Spinal cord (tissue), 10 donors: Measurements from ENCODE around the gene SLC29A2. TPM values are rescaled to one million over a fixed set of nuclear protein-coding genes. Genes with fewer than 3 reads are reported as not detected.
"Not testable (repeated sequence)": the region's sequence is repeated elsewhere in the genome, so short reads cannot be mapped to it uniquely, and the experiment has no call there.

Source experiments
- DNase-seq, 6 donors: peaks; one replicate each; pipeline versions ENCODE4 v3.0.0 to v3.0.0-alpha.2; 2013 to 2015; ENCODE audit warnings: low spot score in 6 of 6, low read depth in 4 of 6
- H3K27ac ChIP-seq: one replicate; pipeline ENCODE4 v1.5.1; 2013; ENCODE audit warnings: low read depth, low read length, control low read depth
- H3K27me3 ChIP-seq: one replicate; pipeline ENCODE4 v1.6.1; 2013; ENCODE audit warnings: low read length; ENCODE audit not compliant: control insufficient read depth, insufficient read depth
- H3K36me3 ChIP-seq: one replicate; pipeline ENCODE4 v1.6.1; 2013; ENCODE audit warnings: low read length; ENCODE audit not compliant: control insufficient read depth, insufficient read depth
- H3K4me1 ChIP-seq: one replicate; pipeline ENCODE4 v1.6.1; 2013; ENCODE audit warnings: low read length; ENCODE audit not compliant: control insufficient read depth, insufficient read depth
- H3K4me3 ChIP-seq: one replicate; pipeline ENCODE4 v1.5.1; 2013; ENCODE audit warnings: low read depth, low read length, control low read depth
- H3K9me3 ChIP-seq: one replicate; pipeline ENCODE4 v1.6.1; 2013; ENCODE audit warnings: low read length; ENCODE audit not compliant: control insufficient read depth, insufficient read depth
- WGBS: methylation state at CpG from one replicate; pipeline ENCODE4 v1.1.5; 2013; ENCODE audit warnings: missing lambda C conversion rate; ENCODE audit not compliant: insufficient coverage; 5-methylcytosine and 5-hydroxymethylcytosine counted together
- polyA plus RNA-seq, 2 donors: library from polyadenylated mRNA; unstranded; fragments of 120-200 nt; gene quantifications; one replicate each; pipeline ENCODE4 v1.2.1, GENCODE V29; 2013; ENCODE audit not compliant: insufficient read length in 2 of 2
- total RNA-seq, 2 donors: library from RNA; depleted of rRNA in 1 of 2; stranded (reverse); fragments of 120-200 nt in 1 of 2; fragments of >200 nt in 1 of 2; gene quantifications; one replicate each; pipeline versions ENCODE4 v1.2.3 to v1.2.4, GENCODE V29; 2013 to 2014
- donor health status: healthy.

The SLC29A2 gene
- total and polyA plus RNA-seq, 4 donors = 1.5 to 11.0 (median 5.3) TPM

- Histone ChIP-seq H3K4me3 (no peak overlapping the region), H3K36me3 (peaks cover 8% of the 10 kb centered on the region), H3K9me3 (no peaks in the 10 kb centered on the region), H3K27me3 (no peaks in the 10 kb centered on the region), H3K4me1 (peaks cover 34% of the 10 kb centered on the region), H3K27ac (peak overlapping the region; percentile 67)
- no peak for DNase-seq
- 80% methylated on average over 9 of the region's 10 CpGs for WGBS
Measured at GRCh38 chr11:66327171-66328030, 44.2 kb downstream of the SLC29A2 start.

GRCh38 chr11:66326261-66327111, 45.1 kb downstream of the SLC29A2 start:
- Histone ChIP-seq H3K4me3 (no peak overlapping the region), H3K27me3 (no peaks in the 10 kb centered on the region), H3K27ac (peak overlapping the region; percentile 67), H3K9me3 (no peaks in the 10 kb centered on the region), H3K4me1 (peaks cover 34% of the 10 kb centered on the region), H3K36me3 (no peaks in the 10 kb centered on the region)
- peak in 1 of 6 donors; percentile 32 for DNase-seq
- WGBS = 34% methylated on average over 14 of the region's 21 CpGs

GRCh38 chr11:66325263-66325671, 46.3 kb downstream of the SLC29A2 start:
- H3K9me3 ChIP-seq = no peaks in the 10 kb centered on the region
- peaks cover 34% of the 10 kb centered on the region for H3K4me1 ChIP-seq
- H3K4me3 ChIP-seq = no peak overlapping the region
- DNase-seq = no peak
- WGBS = 85% methylated on average over 8 of the region's 8 CpGs
- no peaks in the 10 kb centered on the region for H3K36me3 ChIP-seq
- no peak overlapping the region for H3K27ac ChIP-seq
- no peaks in the 10 kb centered on the region for H3K27me3 ChIP-seq

GRCh38 chr11:66324664-66325063, 46.9 kb downstream of the SLC29A2 start:
- Histone ChIP-seq H3K36me3 (no peaks in the 10 kb centered on the region), H3K27me3 (no peaks in the 10 kb centered on the region), H3K4me3 (no peak overlapping the region), H3K27ac (no peak overlapping the region), H3K4me1 (peaks cover 34% of the 10 kb centered on the region), H3K9me3 (no peaks in the 10 kb centered on the region)
- WGBS = 100% methylated on average over 1 of the region's 10 CpGs
- DNase-seq = no peak

- WGBS = 100% methylated on average over 1 of the region's 1 CpG
- Histone ChIP-seq H3K27ac (no peak overlapping the region), H3K36me3 (no peaks in the 10 kb centered on the region), H3K4me1 (peaks cover 35% of the 10 kb centered on the region), H3K4me3 (no peak overlapping the region), H3K27me3 (no peaks in the 10 kb centered on the region), H3K9me3 (no peaks in the 10 kb centered on the region)
- no peak for DNase-seq
Measured at GRCh38 chr11:66323684-66324083, 47.9 kb downstream of the SLC29A2 start.

- no peak overlapping the region for H3K27ac ChIP-seq
- DNase-seq = no peak
- no peaks in the 10 kb centered on the region for H3K9me3 ChIP-seq
- no peaks in the 10 kb centered on the region for H3K27me3 ChIP-seq
- H3K36me3 ChIP-seq = no peaks in the 10 kb centered on the region
- WGBS = 79% methylated on average over 11 of the region's 11 CpGs
- no peak overlapping the region for H3K4me3 ChIP-seq
- peaks cover 35% of the 10 kb centered on the region for H3K4me1 ChIP-seq
Measured at GRCh38 chr11:66322732-66323427, 48.7 kb downstream of the SLC29A2 start.

GRCh38 chr11:66321606-66322005, 50.0 kb downstream of the SLC29A2 start:
- WGBS = 90% methylated on average over 2 of the region's 4 CpGs
- Histone ChIP-seq H3K27ac (no peak overlapping the region), H3K36me3 (no peaks in the 10 kb centered on the region), H3K4me1 (peaks cover 35% of the 10 kb centered on the region), H3K27me3 (no peaks in the 10 kb centered on the region), H3K9me3 (no peaks in the 10 kb centered on the region), H3K4me3 (no peak overlapping the region)
- DNase-seq = no peak

- not testable (repeated sequence) for H3K4me3 ChIP-seq, H3K27ac ChIP-seq, H3K36me3 ChIP-seq, H3K9me3 ChIP-seq, DNase-seq, H3K27me3 ChIP-seq
- H3K4me1 ChIP-seq = peaks cover 33% of the 10 kb centered on the region
- WGBS = no CpG with 5 or more reads among the region's 6 CpGs
Measured at GRCh38 chr11:66320748-66321147, 50.8 kb downstream of the SLC29A2 start.

- H3K27me3 ChIP-seq = not testable (repeated sequence)
- WGBS = no CpG with 5 or more reads among the region's 2 CpGs
Measured at GRCh38 chr11:66320289-66320688, 51.3 kb downstream of the SLC29A2 start.

More at GRCh38 chr11:66320289-66320688, 51.3 kb downstream of the SLC29A2 start:
- not testable (repeated sequence) for H3K36me3 ChIP-seq, H3K27ac ChIP-seq, H3K9me3 ChIP-seq, DNase-seq, H3K4me3 ChIP-seq
- H3K4me1 ChIP-seq = peaks cover 30% of the 10 kb centered on the region
